H1 (cell line): ENCODE measurements around the gene TKTL2. TPM values are rescaled to one million over a fixed set of nuclear protein-coding genes. Genes with fewer than 3 reads are reported as not detected.

Experiments
- MAFK ChIP-seq: IDR thresholded peaks from 2 replicates; pipeline ENCODE4 v1.6.1; 2012; ENCODE audit warnings: low read depth, mild to moderate bottlenecking, improper control_type of control experiment, low read length
- POLR2AphosphoS5 ChIP-seq: IDR thresholded peaks from 2 replicates; pipeline ENCODE4 v1.6.1; 2011; ENCODE audit warnings: low read depth, low read length
- SAP30 ChIP-seq: fragments of 300-600 bp; sonication (generic); IDR thresholded peaks from 2 replicates; pipeline ENCODE4 v1.7.1; 2012; ENCODE audit warnings: low read length, moderate library complexity, mild to moderate bottlenecking, inconsistent platforms; ENCODE audit not compliant: insufficient read depth, insufficient replicate concordance
- SIN3A ChIP-seq, 2 experiments: IDR thresholded peaks in 1 of 2; conservative IDR thresholded peaks in 1 of 2; 2 replicates each; pipeline ENCODE4 v1.6.1; 2011 to 2012; ENCODE audit warnings: low read length in 2 of 2, improper control_type of control experiment in 1 of 2, low read depth in 1 of 2, mild to moderate bottlenecking in 1 of 2
- USF2 ChIP-seq: IDR thresholded peaks from 2 replicates; pipeline ENCODE4 v1.6.1; 2011; ENCODE audit warnings: low read length, improper control_type of control experiment
- polyA plus RNA-seq, 7 experiments: library from polyadenylated mRNA; depleted of rRNA in 3 of 7; stranded (reverse) in 5 of 7; unstranded in 2 of 7; fragments of >200 nt in 5 of 7; fragments of 200-250 nt in 2 of 7; gene quantifications; 1 replicate in 5 of 7; 2 replicates in 1 of 7; 4 replicates in 1 of 7; pipeline versions ENCODE4 v1.2.1 to v1.2.3, GENCODE V29; 2011 to 2013; ENCODE audit warnings: missing spikeins in 2 of 7, mixed read lengths in 2 of 7
- total RNA-seq: library from RNA; stranded (reverse); fragmentation: NEBNext Ultra II Directional; extraction: Animal tissue kit (Norgen Biotek cat#: 25700); gene quantifications from 2 replicates; pipeline ENCODE4 v1.2.1, GENCODE V29; 2021

Gene TKTL2
- total and polyA plus RNA-seq, 2 of the 8 experiments (the other 6 are each of a cell fraction or from before 2014, with no cell fraction given), result not detected

GRCh38 chr4:163474027-163474426, 473 bp upstream of the TKTL2 start (continued):
- no peak for TF ChIP-seq USF2
- no peak for TF ChIP-seq SIN3A (conservative IDR thresholded peaks at IDR 0.05 in 1 of 2, IDR thresholded peaks at IDR 0.05 in 1 of 2; ENCODE audit: low read depth in 1 of 2, low read length in 2 of 2)
- TF ChIP-seq POLR2AphosphoS5, result no peak
- TF ChIP-seq SAP30, result no peak
- TF ChIP-seq MAFK, result no peak
